Esophagus muscularis mucosa (tissue), 4 donors: ENCODE data around the gene ACAA1.

Experiments
- CTCF ChIP-seq, 3 experiments: fragments of 200-600 bp in 2 of 3; fragments of 450-650 bp in 1 of 3; sonication (generic) in 2 of 3; IDR thresholded peaks; one replicate each; pipeline ENCODE4 v1.5.1; 2017 to 2019; ENCODE audit warnings: antibody characterized with exemption in 3 of 3, mild to moderate bottlenecking in 2 of 3, moderate library complexity in 1 of 3
- EP300 ChIP-seq: sonication (generic); formaldehyde crosslinking; IDR thresholded peaks from one replicate; pipeline ENCODE4 v1.6.1; 2017; ENCODE audit warnings: antibody characterized with exemption
- POLR2A ChIP-seq: fragments of 450-650 bp; IDR thresholded peaks from one replicate; pipeline ENCODE4 v1.6.1; 2017; ENCODE audit warnings: antibody characterized with exemption, moderate library complexity, mild to moderate bottlenecking, low read depth
- POLR2AphosphoS5 ChIP-seq, 2 donors: sonication (generic); formaldehyde crosslinking; IDR thresholded peaks; one replicate each; pipeline ENCODE4 v1.6.1; 2017; ENCODE audit warnings: antibody characterized with exemption in 2 of 2

GRCh38 chr3:38167591-38167990 lies 30.7 kb upstream of the ACAA1 start:
- TF ChIP-seq CTCF (IDR thresholded peaks at IDR 0.05) (no peak), EP300 (no peak), POLR2A (no peak), POLR2AphosphoS5 (IDR thresholded peaks at IDR 0.05) (no peak)
